Measurements from ENCODE around the gene TMC5. TPM values are rescaled to one million over a fixed set of nuclear protein-coding genes. Genes with fewer than 3 reads are reported as not detected.

Gene TMC5
- total and polyA plus RNA-seq, 2 of the 13 experiments (the other 11 are each of a cell fraction or from before 2014, with no cell fraction given), result 0.09 to 0.41 TPM

- intact Hi-C loops (cut with micrococcal nuclease; ENCODE audit: unreplicated experiment) (no loop called here), in situ Hi-C loops (cut with HindIII; ENCODE audit: extremely low pct_ligation_motif_present, low pct_unique_long_range_greater_than_20kb) (no loop called here)
- Histone ChIP-seq H3K9ac (ENCODE audit: insufficient read depth, low read depth, low read length) (no peak overlapping the region), H3K36me3 (replicated peaks in 1 of 2; ENCODE audit: control insufficient read depth in 1 of 2, insufficient read depth in 2 of 2, low read length in 2 of 2) (no peaks in the 10 kb centered on the region), H3K79me2 (ENCODE audit: insufficient read depth, low read length) (no peaks in the 10 kb centered on the region), H4K20me1 (ENCODE audit: insufficient read depth, low read length) (no peaks in the 10 kb centered on the region), H3K4me2 (ENCODE audit: low read depth, low read length) (no peak overlapping the region), H2AFZ (ENCODE audit: low read length) (no peak overlapping the region), H3K9me3 (ENCODE audit: low read length) (no peaks in the 10 kb centered on the region), H3K4me3 (replicated peaks in 1 of 3; ENCODE audit: insufficient read depth in 1 of 3, low read depth in 2 of 3, low read length in 3 of 3) (no peak overlapping the region), H3K27ac (ENCODE audit: extremely low read length, insufficient read depth, low read length) (no peak overlapping the region), H3K27me3 (ENCODE audit: control insufficient read depth in 1 of 2, insufficient read depth in 2 of 2, low read length in 2 of 2) (peaks cover 1 to 11% of the 10 kb centered on the region in 2 experiments; a peak in 3 of 5 replicates), H3K4me1 (ENCODE audit: insufficient read depth, low read length) (peaks cover 33% of the 10 kb centered on the region)
- DNase-seq (ENCODE audit: low spot score), result no peak
- no peak for ATAC-seq
- ChIA-PET CTCF (ENCODE audit: low intra/inter-chr PET ratio, low total read pairs) (no interaction called here), POLR2A (no interaction called here)
- TF ChIP-seq ZNF619 (CRISPR knock-in tag; IDR thresholded peaks at IDR 0.05) (no peak), JUNB (CRISPR knock-in tag; IDR thresholded peaks at IDR 0.05; ENCODE audit: borderline replicate concordance) (peak; percentile 24; the same call in 1 of the 2 replicates), MYPOP (CRISPR knock-in tag; IDR thresholded peaks at IDR 0.05) (no peak), NBN (conservative IDR thresholded peaks at IDR 0.05) (0 out of 2 replicates have a peak, but pooled peaks have one; percentile 55), FOXP1 (IDR thresholded peaks at IDR 0.05) (0 out of 2 replicates have a peak, but pooled peaks have one; percentile 16), FOXP1 (CRISPR knock-in tag; IDR thresholded peaks at IDR 0.05) (no peak), ZNF558 (CRISPR knock-in tag; IDR thresholded peaks at IDR 0.05; ENCODE audit: borderline replicate concordance) (no peak), IKZF5 (CRISPR knock-in tag; IDR thresholded peaks at IDR 0.05) (no peak), CREB3 (CRISPR knock-in tag; IDR thresholded peaks at IDR 0.05) (no peak), MATR3 (CRISPR knock-in tag; IDR thresholded peaks at IDR 0.05) (no peak), HOXA3 (CRISPR knock-in tag; IDR thresholded peaks at IDR 0.05) (no peak), PRMT3 (CRISPR knock-in tag; IDR thresholded peaks at IDR 0.05; ENCODE audit: borderline replicate concordance, low read depth) (no peak), NFE2L1 (CRISPR knock-in tag; IDR thresholded peaks at IDR 0.05; ENCODE audit: borderline replicate concordance) (no peak), PLSCR1 (CRISPR knock-in tag; IDR thresholded peaks at IDR 0.05; ENCODE audit: borderline replicate concordance) (no peak), ZNF253 (CRISPR knock-in tag; IDR thresholded peaks at IDR 0.05; ENCODE audit: borderline replicate concordance) (no peak), KAT7 (CRISPR knock-in tag; IDR thresholded peaks at IDR 0.05; ENCODE audit: borderline replicate concordance) (no peak), RAD51 (IDR thresholded peaks at IDR 0.05; ENCODE audit: borderline replicate concordance) (no peak)
- 2% methylated on average over 1 of the region's 1 CpG for WGBS (ENCODE audit: low lambda C conversion rate)
- no peak for FAIRE-seq
- BruUV-seq (replicated peaks), result no TSS peak
Observed at GRCh38 chr16:19478505-19478904, 60.8 kb downstream of the TMC5 start.
